ENCODE data around the gene NTM. TPM values are rescaled to one million over a fixed set of nuclear protein-coding genes. Genes with fewer than 3 reads are reported as not detected.

The NTM gene
- total RNA-seq, 2 donors from 2014 or later, result not detected

GRCh38 chr11:131880976-131881375 lies 510.6 kb downstream of the NTM start:
- H3K4me1 ChIP-seq (ENCODE audit: control insufficient read depth in 1 of 2, low read depth in 2 of 2), result no peaks in the 10 kb centered on the region
- ATAC-seq (ENCODE audit: insufficient number of reproducible peaks, low FRiP score, low read depth), result no peak
- H3K9me3 ChIP-seq, result no peaks in the 10 kb centered on the region
- H3K36me3 ChIP-seq, result no peaks in the 10 kb centered on the region
- no peak overlapping the region for H3K4me3 ChIP-seq
- no peak for DNase-seq (ENCODE audit: low spot score)
- no peak for TF ChIP-seq CTCF (IDR thresholded peaks at IDR 0.05)
- H3K27me3 ChIP-seq (replicated peaks; ENCODE audit: insufficient read depth), result no peaks in the 10 kb centered on the region
- H3K27ac ChIP-seq, result no peak overlapping the region

DNA sequence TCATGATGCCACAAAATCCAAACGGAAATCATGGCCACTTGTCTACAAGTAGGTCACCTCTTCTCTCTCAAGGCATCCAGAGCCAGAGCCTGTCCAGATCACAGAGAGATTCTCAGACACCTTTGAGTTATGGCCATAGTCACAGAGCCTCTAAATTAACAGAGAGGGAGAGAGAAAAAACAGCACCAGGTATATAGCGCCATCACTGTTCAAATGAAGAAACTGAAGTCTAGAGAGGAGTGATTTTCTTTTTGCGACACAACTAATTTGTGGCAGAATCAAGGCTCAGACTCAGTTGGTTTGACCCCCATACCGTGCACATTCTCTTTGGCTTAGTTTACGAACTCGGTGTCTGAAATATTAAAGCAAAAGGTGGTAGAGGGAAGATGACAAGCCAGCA lies 512.9 kb downstream of the NTM start:
- Histone ChIP-seq H3K27ac (no peak overlapping the region), H3K4me1 (ENCODE audit: control insufficient read depth in 1 of 2, low read depth in 2 of 2) (no peaks in the 10 kb centered on the region), H3K4me3 (no peak overlapping the region), H3K27me3 (replicated peaks; ENCODE audit: insufficient read depth) (no peaks in the 10 kb centered on the region), H3K36me3 (no peaks in the 10 kb centered on the region), H3K9me3 (no peaks in the 10 kb centered on the region)
- DNase-seq (ENCODE audit: low spot score), result no peak
- no peak for TF ChIP-seq CTCF (IDR thresholded peaks at IDR 0.05)
- ATAC-seq (ENCODE audit: insufficient number of reproducible peaks, low FRiP score, low read depth), result no peak

DNA sequence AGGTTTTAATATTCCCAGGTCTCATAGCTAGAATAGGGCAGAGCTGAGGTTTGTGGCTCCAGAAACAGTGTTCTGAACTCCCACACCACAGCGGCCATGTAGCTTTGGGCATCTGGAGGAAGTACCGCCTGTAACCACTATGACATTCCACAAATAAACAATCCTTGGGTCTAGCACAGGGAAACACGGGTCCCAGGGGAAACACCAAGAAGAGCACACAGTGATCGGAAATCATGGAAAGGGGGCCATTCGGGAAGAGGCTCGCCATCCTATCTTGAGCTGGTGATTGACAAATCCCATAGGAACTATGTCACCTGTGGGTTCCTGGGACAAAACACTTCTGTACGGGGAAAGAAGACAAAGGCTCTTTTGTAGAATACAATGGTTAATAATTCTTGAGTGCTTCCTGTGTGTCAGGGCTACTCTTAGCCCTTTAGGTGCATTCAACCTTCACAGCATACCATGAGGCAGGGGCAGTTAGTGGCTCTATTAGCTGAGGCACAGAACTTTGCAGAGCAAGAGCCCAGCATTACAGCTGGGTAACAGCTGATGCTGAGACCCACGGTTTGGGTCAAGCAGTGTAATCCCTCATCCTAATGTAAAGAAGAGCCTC lies 514.2 kb downstream of the NTM start:
- ATAC-seq (ENCODE audit: insufficient number of reproducible peaks, low FRiP score, low read depth), result no peak
- Histone ChIP-seq H3K4me3 (no peak overlapping the region), H3K27ac (no peak overlapping the region), H3K36me3 (no peaks in the 10 kb centered on the region), H3K9me3 (no peaks in the 10 kb centered on the region), H3K4me1 (ENCODE audit: control insufficient read depth in 1 of 2, low read depth in 2 of 2) (no peaks in the 10 kb centered on the region), H3K27me3 (replicated peaks; ENCODE audit: insufficient read depth) (no peaks in the 10 kb centered on the region)
- no peak for TF ChIP-seq CTCF (IDR thresholded peaks at IDR 0.05)
- no peak for DNase-seq (ENCODE audit: low spot score)

- DNase-seq (ENCODE audit: low spot score), result no peak
- Histone ChIP-seq H3K27ac (no peak overlapping the region), H3K4me3 (no peak overlapping the region), H3K27me3 (replicated peaks; ENCODE audit: insufficient read depth) (no peaks in the 10 kb centered on the region), H3K4me1 (ENCODE audit: control insufficient read depth in 1 of 2, low read depth in 2 of 2) (no peaks in the 10 kb centered on the region), H3K36me3 (no peaks in the 10 kb centered on the region), H3K9me3 (no peaks in the 10 kb centered on the region)
- TF ChIP-seq CTCF (IDR thresholded peaks at IDR 0.05), result no peak
- ATAC-seq (ENCODE audit: insufficient number of reproducible peaks, low FRiP score, low read depth), result no peak
Measured at GRCh38 chr11:131885431-131885830, 515.0 kb downstream of the NTM start.

GRCh38 chr11:131886201-131886600 lies 515.8 kb downstream of the NTM start:
- no peaks in the 10 kb centered on the region for H3K4me1 ChIP-seq (ENCODE audit: control insufficient read depth in 1 of 2, low read depth in 2 of 2)
- H3K9me3 ChIP-seq, result no peaks in the 10 kb centered on the region
- TF ChIP-seq CTCF (IDR thresholded peaks at IDR 0.05), result no peak
- H3K27ac ChIP-seq, result no peak overlapping the region
- no peak for ATAC-seq (ENCODE audit: insufficient number of reproducible peaks, low FRiP score, low read depth)
- no peak for DNase-seq (ENCODE audit: low spot score)
- no peaks in the 10 kb centered on the region for H3K27me3 ChIP-seq (replicated peaks; ENCODE audit: insufficient read depth)
- no peaks in the 10 kb centered on the region for H3K36me3 ChIP-seq
- H3K4me3 ChIP-seq, result no peak overlapping the region
